Mammary epithelial cell (primary cell): ENCODE results near the gene MLLT10.

Experiments
- CTCF ChIP-seq, 2 donors: IDR thresholded peaks in 1 of 2; conservative IDR thresholded peaks in 1 of 2; 2 replicates each; pipeline ENCODE4 v1.5.1; 2011 to 2012; ENCODE audit warnings: inconsistent platforms in 2 of 2, low read length in 2 of 2, mild to moderate bottlenecking in 2 of 2, control low read depth in 1 of 2, low read depth in 1 of 2; ENCODE audit not compliant: insufficient read depth in 1 of 2; ENCODE audit errors: extremely low read depth in 1 of 2
- EZH2 ChIP-seq: IDR thresholded peaks from 2 replicates; pipeline ENCODE4 v1.6.1; 2012; ENCODE audit warnings: low read length, inconsistent platforms, borderline replicate concordance

GRCh38 chr10:21495002-21495751, 38.9 kb upstream of the MLLT10 start:
- TF ChIP-seq CTCF (conservative IDR thresholded peaks at IDR 0.05 in 1 of 2, IDR thresholded peaks at IDR 0.05 in 1 of 2; ENCODE audit: extremely low read depth in 1 of 2, insufficient read depth in 1 of 2, low read depth in 1 of 2, low read length in 2 of 2): no peak
- TF ChIP-seq EZH2: no peak
